H9 (cell line): ENCODE results near the gene ART4. TPM values are rescaled to one million over a fixed set of nuclear protein-coding genes. Genes with fewer than 3 reads are reported as not detected.

Experiments
- DNase-seq: peaks from one replicate; pipeline ENCODE4 v3.0.0-alpha.2; 2017
- H2AFZ ChIP-seq: one replicate; pipeline ENCODE4 v1.6.1; 2013; ENCODE audit warnings: mild to moderate bottlenecking, low read length, control low read depth, moderate library complexity
- H2AK5ac ChIP-seq: 2 replicates; pipeline ENCODE4 v1.6.1; 2013; ENCODE audit warnings: low read length, control low read depth, mixed read lengths; ENCODE audit not compliant: insufficient read length
- H2BK120ac ChIP-seq: one replicate; pipeline ENCODE4 v1.6.1; 2013; ENCODE audit warnings: low read depth, mild to moderate bottlenecking, low read length, control low read depth, inconsistent platforms; ENCODE audit not compliant: poor library complexity, severe bottlenecking
- H2BK12ac ChIP-seq: 2 replicates; pipeline ENCODE4 v1.6.1; 2013; ENCODE audit warnings: low read length, control low read depth, mixed read lengths, low read depth; ENCODE audit not compliant: insufficient read length
- H2BK15ac ChIP-seq: 2 replicates; pipeline ENCODE4 v1.6.1; 2013; ENCODE audit warnings: low read depth, low read length, control low read depth
- H2BK20ac ChIP-seq: one replicate; pipeline ENCODE4 v1.6.1; 2013; ENCODE audit warnings: low read depth, mild to moderate bottlenecking, low read length, control low read depth, inconsistent platforms; ENCODE audit not compliant: poor library complexity, severe bottlenecking
- H2BK5ac ChIP-seq: 2 replicates; pipeline ENCODE4 v1.6.1; 2013; ENCODE audit warnings: low read length, control low read depth, mixed read lengths; ENCODE audit not compliant: insufficient read length
- H3K14ac ChIP-seq: 2 replicates; pipeline ENCODE4 v1.6.1; 2013; ENCODE audit warnings: low read length, control low read depth; ENCODE audit not compliant: insufficient read depth
- H3K18ac ChIP-seq: 2 replicates; pipeline ENCODE4 v1.6.1; 2013; ENCODE audit warnings: low read depth, mild to moderate bottlenecking, mixed read lengths, low read length, control low read depth; ENCODE audit not compliant: insufficient read length
- H3K23ac ChIP-seq: 2 replicates; pipeline ENCODE4 v1.6.1; 2013; ENCODE audit warnings: low read length, control low read depth, mixed read lengths, low read depth; ENCODE audit not compliant: insufficient read length
- H3K23me2 ChIP-seq: 2 replicates; pipeline ENCODE4 v1.6.1; 2013; ENCODE audit warnings: low read depth, mild to moderate bottlenecking, mixed read lengths, low read length, control low read depth; ENCODE audit not compliant: insufficient read length, poor library complexity, severe bottlenecking
- H3K27ac ChIP-seq: 2 replicates; pipeline ENCODE4 v1.5.1; 2013; ENCODE audit warnings: low read length, control low read depth, mixed read lengths, low read depth; ENCODE audit not compliant: insufficient read length
- H3K27me3 ChIP-seq: 2 replicates; pipeline ENCODE4 v1.6.1; 2013; ENCODE audit warnings: low read length, control low read depth, inconsistent platforms; ENCODE audit not compliant: insufficient read depth
- H3K4ac ChIP-seq: 2 replicates; pipeline ENCODE4 v1.6.1; 2013; ENCODE audit warnings: low read depth, mild to moderate bottlenecking, control low read depth, inconsistent platforms, low read length, moderate library complexity
- H3K4me1 ChIP-seq: 2 replicates; pipeline ENCODE4 v1.6.1; 2013; ENCODE audit warnings: low read length, control low read depth, inconsistent platforms; ENCODE audit not compliant: insufficient read depth
- H3K4me2 ChIP-seq: 2 replicates; pipeline ENCODE4 v1.6.1; 2013; ENCODE audit warnings: low read length, control low read depth, mixed read lengths; ENCODE audit not compliant: insufficient read length, insufficient read depth
- H3K56ac ChIP-seq: 2 replicates; pipeline ENCODE4 v1.6.1; 2013; ENCODE audit warnings: low read depth, mild to moderate bottlenecking, mixed read lengths, low read length, control low read depth; ENCODE audit not compliant: insufficient read length
- H3K79me1 ChIP-seq: 2 replicates; pipeline ENCODE4 v1.6.1; 2013; ENCODE audit warnings: low read depth, mild to moderate bottlenecking, moderate library complexity, low read length, control low read depth, inconsistent platforms; ENCODE audit not compliant: insufficient read depth, poor library complexity, severe bottlenecking
- H3K79me2 ChIP-seq: 2 replicates; pipeline ENCODE4 v1.6.1; 2013; ENCODE audit warnings: low read length, control low read depth, inconsistent platforms; ENCODE audit not compliant: insufficient read depth
- H3K9ac ChIP-seq: 2 replicates; pipeline ENCODE4 v1.6.1; 2013; ENCODE audit warnings: low read length, control low read depth, mixed read lengths; ENCODE audit not compliant: insufficient read length; ENCODE audit errors: extremely low read depth
- H3K9me3 ChIP-seq: one replicate; pipeline ENCODE4 v1.6.1; 2013; ENCODE audit warnings: low read depth, low read length, inconsistent platforms; ENCODE audit not compliant: control insufficient read depth
- H3T11ph ChIP-seq: one replicate; pipeline ENCODE4 v1.6.1; 2013; ENCODE audit warnings: mild to moderate bottlenecking, low read length, control low read depth, inconsistent platforms
- H4K20me1 ChIP-seq: one replicate; pipeline ENCODE4 v1.6.1; 2013; ENCODE audit not compliant: control insufficient read depth, insufficient read length, insufficient read depth
- H4K5ac ChIP-seq: 2 replicates; pipeline ENCODE4 v1.6.1; 2013; ENCODE audit warnings: low read depth, mild to moderate bottlenecking, mixed read lengths, low read length, control low read depth; ENCODE audit not compliant: insufficient read length
- H4K8ac ChIP-seq: replicated peaks from 2 replicates; pipeline ENCODE4 v1.6.1; 2013; ENCODE audit warnings: low read length, control low read depth, mixed read lengths, low read depth; ENCODE audit not compliant: insufficient read length
- H4K91ac ChIP-seq: 2 replicates; pipeline ENCODE4 v1.6.1; 2013; ENCODE audit warnings: low read depth, mild to moderate bottlenecking, moderate library complexity, mixed read lengths, low read length, control low read depth; ENCODE audit not compliant: insufficient read length
- H3K27ac Mint-ChIP-seq, 3 experiments: 2 replicates in 2 of 3; 3 replicates in 1 of 3; pipeline ENCODE4 v1.8.0; 2020 to 2021; ENCODE audit warnings: mixed read lengths in 3 of 3, mild to moderate bottlenecking in 1 of 3, moderate library complexity in 1 of 3
- H3K27me3 Mint-ChIP-seq: 2 replicates; pipeline ENCODE4 v1.8.0; 2021; ENCODE audit warnings: low read depth, mild to moderate bottlenecking, moderate library complexity, mixed read lengths
- H3K36me3 Mint-ChIP-seq, 3 experiments: 2 replicates in 2 of 3; 3 replicates in 1 of 3; pipeline ENCODE4 v1.8.0; 2020 to 2021; ENCODE audit warnings: low read depth in 3 of 3, mixed read lengths in 3 of 3; ENCODE audit not compliant: insufficient read depth in 1 of 3
- H3K4me1 Mint-ChIP-seq, 2 experiments: 2 replicates each; pipeline ENCODE4 v1.8.0; 2020; ENCODE audit warnings: mixed read lengths in 2 of 2
- H3K4me3 Mint-ChIP-seq, 2 experiments: 2 replicates in 1 of 2; 3 replicates in 1 of 2; pipeline ENCODE4 v1.8.0; 2020 to 2021; ENCODE audit warnings: mild to moderate bottlenecking in 2 of 2, mixed read lengths in 2 of 2, moderate library complexity in 1 of 2
- H3K9me3 Mint-ChIP-seq, 2 experiments: 2 replicates in 1 of 2; 3 replicates in 1 of 2; pipeline ENCODE4 v1.8.0; 2020; ENCODE audit warnings: mild to moderate bottlenecking in 2 of 2, mixed read lengths in 2 of 2, moderate library complexity in 1 of 2
- total RNA-seq: library from RNA; stranded (reverse); gene quantifications from 2 replicates; pipeline ENCODE4 v1.2.1, GENCODE V29; 2021
- TF ChIP-seq, protein P1 (sequence below): fragments of 200-600 bp; sonication (generic); conservative IDR thresholded peaks from 3 replicates; pipeline ENCODE4 v1.8.0; 2021; ENCODE audit warnings: antibody characterized with exemption, mild to moderate bottlenecking

The ART4 gene
- total RNA-seq, 1 experiment from 2014 or later: not detected

DNA sequence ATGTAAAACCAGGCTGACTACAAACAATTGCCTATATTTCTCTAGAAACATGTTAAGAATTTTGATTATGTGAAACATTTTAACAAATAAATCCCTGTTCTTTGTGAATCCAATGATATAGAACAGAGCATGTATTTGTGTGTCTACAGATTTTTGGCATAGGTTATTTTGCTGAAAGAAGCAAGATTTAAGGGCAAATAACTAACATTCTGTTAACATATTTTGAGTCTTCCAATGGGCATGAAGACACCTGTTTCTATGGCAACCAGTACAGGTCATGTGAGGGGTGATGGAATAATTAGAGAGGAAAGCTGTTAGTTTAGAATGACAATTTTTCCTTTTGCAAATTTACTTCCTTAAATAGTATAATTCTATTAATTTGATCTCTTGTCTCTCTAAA is 8.8 kb downstream of the ART4 start:
- TF ChIP-seq, protein P1, sequence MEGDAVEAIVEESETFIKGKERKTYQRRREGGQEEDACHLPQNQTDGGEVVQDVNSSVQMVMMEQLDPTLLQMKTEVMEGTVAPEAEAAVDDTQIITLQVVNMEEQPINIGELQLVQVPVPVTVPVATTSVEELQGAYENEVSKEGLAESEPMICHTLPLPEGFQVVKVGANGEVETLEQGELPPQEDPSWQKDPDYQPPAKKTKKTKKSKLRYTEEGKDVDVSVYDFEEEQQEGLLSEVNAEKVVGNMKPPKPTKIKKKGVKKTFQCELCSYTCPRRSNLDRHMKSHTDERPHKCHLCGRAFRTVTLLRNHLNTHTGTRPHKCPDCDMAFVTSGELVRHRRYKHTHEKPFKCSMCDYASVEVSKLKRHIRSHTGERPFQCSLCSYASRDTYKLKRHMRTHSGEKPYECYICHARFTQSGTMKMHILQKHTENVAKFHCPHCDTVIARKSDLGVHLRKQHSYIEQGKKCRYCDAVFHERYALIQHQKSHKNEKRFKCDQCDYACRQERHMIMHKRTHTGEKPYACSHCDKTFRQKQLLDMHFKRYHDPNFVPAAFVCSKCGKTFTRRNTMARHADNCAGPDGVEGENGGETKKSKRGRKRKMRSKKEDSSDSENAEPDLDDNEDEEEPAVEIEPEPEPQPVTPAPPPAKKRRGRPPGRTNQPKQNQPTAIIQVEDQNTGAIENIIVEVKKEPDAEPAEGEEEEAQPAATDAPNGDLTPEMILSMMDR: no peak
- no peak overlapping the region for H2BK120ac ChIP-seq
- peaks cover 6 to 9% of the 10 kb centered on the region in 2 experiments for H3K9me3 Mint-ChIP-seq
- H3K4me2 ChIP-seq: no peak overlapping the region
- no peaks in the 10 kb centered on the region for H3K4me1 ChIP-seq
- no peaks in the 10 kb centered on the region for H3K27me3 Mint-ChIP-seq
- H2BK5ac ChIP-seq: no peak overlapping the region
- no peak overlapping the region for H4K8ac ChIP-seq
- no peak overlapping the region for H3K4ac ChIP-seq
- no peak for DNase-seq
- H3K18ac ChIP-seq: no peak overlapping the region
- H3K27me3 ChIP-seq: no peaks in the 10 kb centered on the region
- no peak overlapping the region for H3K4me3 Mint-ChIP-seq
- H3K4me1 Mint-ChIP-seq: peaks cover 4 to 6% of the 10 kb centered on the region in 2 experiments; a peak in 3 of 4 replicates
- no peak overlapping the region for H2BK12ac ChIP-seq
- H2BK20ac ChIP-seq: no peak overlapping the region
- no peak overlapping the region for H2AK5ac ChIP-seq
- H3K79me2 ChIP-seq: no peaks in the 10 kb centered on the region
- no peaks in the 10 kb centered on the region for H3K23me2 ChIP-seq
- H4K91ac ChIP-seq: no peak overlapping the region
- no peaks in the 10 kb centered on the region for H4K20me1 ChIP-seq
- H2BK15ac ChIP-seq: no peak overlapping the region
- no peak overlapping the region for H3T11ph ChIP-seq
- peaks cover 0 to 7% (median 0%) of the 10 kb centered on the region in 3 experiments; a peak in 2 of 7 replicates for H3K36me3 Mint-ChIP-seq
- no peak overlapping the region for H3K23ac ChIP-seq
- H3K27ac Mint-ChIP-seq: no peak overlapping the region
- no peaks in the 10 kb centered on the region for H3K79me1 ChIP-seq
- no peak overlapping the region for H3K56ac ChIP-seq
- no peak overlapping the region for H3K9ac ChIP-seq
- H3K14ac ChIP-seq: no peak overlapping the region
- H4K5ac ChIP-seq: no peak overlapping the region
- no peak overlapping the region for H3K27ac ChIP-seq
- no peaks in the 10 kb centered on the region for H3K9me3 ChIP-seq
- H2AFZ ChIP-seq: no peak overlapping the region
